HG03439 (cell line): Measurements from ENCODE around the gene IFNA10.
A peak's percentile ranks its signal among the peaks of the same experiment; 100 is the strongest.
"Not testable (repeated sequence)": the region's sequence is repeated elsewhere in the genome, so short reads cannot be mapped to it uniquely, and the experiment has no call there.

Experiments used
- ATAC-seq: cut with Tn5 transposase; IDR thresholded peaks from one replicate; pipeline ENCODE4 v1.9.1; 2021; ENCODE audit warnings: mild to moderate bottlenecking, moderate library complexity; ENCODE audit not compliant: unreplicated experiment

Gene IFNA10

DNA sequence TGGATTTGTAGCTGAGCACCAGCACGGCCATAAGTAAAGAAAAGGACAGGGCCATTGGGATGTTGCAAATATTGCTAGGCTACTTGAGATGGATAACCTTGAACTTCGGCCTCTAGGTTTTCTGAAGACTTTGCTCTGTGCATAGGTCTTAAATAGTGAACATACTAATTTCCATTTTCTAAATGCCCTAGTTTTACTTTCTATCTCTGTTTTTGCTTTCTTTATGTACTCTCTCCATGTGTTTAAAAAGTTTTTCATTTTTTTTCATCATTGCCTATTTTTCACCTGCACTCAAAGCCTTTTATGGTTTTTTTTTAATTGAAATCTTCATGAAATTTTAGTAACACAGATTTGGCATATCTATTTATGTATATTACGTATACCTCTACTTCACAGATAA, at the start of gene IFNA10:
Gene IFNA10, minus strand, starts transcription at position 101 of the 400 bp plus-strand sequence. Its CDS starts 46 bp downstream, at position 55.
- ATAC-seq, result not testable (repeated sequence)

DNA sequence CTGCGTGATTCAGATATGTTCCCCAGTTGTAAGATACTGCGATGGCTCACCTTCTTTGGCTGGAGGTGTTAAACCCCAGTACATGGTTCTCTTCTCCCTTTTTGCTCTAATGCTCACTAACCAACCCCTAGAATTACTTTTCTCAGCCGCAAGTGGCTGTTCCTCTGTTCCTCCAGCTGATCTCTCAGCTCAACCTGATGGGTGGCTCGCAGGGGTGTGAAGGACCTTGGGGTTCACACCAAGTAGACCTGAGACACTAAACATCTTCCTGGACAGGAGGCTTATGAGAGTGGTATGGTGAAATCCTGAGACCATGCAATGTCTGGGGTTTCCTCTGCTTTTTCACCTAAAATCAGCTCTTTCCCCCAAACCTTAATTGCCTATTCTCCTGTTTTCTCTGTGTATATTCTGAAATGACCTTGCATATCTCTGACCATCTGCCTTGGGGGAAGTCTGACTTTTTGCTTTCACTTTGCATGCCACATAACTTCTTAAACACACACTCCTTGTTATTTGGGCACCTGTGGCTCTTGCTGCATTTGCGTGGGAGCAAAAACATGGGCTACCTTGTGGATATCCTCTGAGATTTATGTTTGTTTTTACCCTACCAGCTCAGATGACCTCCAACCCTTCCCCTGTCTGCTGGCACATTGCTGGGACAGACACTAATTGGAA, 48.7 kb upstream of the IFNA10 start:
- no peak for ATAC-seq

DNA sequence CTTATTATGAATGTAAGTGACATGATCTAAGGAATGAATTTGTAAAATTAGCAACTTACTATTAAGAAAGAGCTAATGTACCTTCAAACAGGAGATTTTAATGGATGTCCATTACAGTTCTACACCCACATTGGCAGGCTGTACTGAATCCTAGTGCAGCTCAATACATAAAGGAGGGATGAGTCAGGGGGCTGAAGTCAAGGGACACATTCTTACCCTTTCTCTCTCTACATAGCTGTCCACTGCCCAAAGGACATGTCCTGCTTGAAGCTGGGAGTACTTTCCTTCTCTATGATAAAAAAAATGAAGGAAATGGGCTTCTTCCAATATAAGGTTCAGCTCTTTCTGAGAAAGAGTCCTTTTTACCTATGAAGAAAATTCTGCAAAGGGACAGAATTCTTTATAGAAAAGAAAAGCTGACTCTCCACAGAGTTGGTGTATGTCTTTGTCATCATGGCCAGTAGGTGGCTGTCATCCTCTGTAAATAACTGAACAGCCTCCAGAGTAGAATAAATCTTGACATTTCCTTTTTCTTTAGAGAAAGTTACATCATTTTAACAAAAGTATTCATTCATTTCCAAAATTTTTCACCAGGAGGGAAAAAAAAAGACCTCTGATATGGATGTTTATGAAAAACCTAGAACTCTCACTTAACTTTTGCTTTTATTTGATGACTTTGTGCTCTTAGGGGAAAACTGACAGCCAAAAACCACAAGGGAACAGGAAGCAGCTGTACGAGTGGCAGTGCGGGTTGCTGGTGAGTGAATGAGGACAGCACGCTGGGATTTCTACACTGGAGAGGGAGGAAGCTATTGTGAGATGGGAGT, 46.0 kb upstream of the IFNA10 start:
- peak; percentile 84 for ATAC-seq

DNA sequence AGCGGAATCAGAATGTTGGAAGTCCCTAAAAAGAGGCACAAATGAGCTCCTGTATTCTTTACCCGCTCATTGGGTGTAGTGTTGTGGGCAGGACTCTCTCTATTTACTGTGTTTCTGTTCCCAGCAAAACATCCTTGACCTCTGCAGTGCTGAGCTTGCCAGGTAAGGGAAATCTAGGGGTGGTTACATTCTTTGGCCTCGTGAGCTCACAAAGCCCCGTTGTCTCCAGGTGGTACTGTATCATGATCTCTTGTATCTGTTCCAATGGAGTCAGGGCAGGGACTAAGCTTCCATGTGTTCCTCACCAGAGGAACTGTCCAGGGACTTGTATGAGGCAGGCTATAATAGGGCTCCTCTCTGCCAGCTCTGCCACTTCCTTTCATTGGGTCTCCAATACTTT, 44.7 kb upstream of the IFNA10 start:
- no peak for ATAC-seq

DNA sequence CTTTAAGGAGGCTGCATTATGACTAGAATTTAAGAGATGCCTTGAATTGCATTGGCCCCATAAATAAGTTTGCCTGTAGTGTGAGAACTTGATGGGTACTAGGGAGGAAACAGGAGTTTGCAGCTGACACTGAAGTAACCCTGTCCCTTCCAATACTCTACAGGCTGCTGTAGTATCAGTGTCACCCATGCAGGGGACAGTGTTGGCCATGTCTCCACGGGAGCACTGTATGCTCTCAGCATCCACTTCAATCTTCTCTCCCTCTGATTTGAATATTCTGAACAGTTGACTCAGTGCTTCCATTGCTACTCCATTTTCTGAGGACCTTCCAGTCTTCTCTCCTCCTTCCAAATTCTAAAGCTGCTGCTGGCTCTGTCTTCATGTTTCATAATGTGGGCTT, 44.2 kb upstream of the IFNA10 start:
- ATAC-seq, result no peak

DNA sequence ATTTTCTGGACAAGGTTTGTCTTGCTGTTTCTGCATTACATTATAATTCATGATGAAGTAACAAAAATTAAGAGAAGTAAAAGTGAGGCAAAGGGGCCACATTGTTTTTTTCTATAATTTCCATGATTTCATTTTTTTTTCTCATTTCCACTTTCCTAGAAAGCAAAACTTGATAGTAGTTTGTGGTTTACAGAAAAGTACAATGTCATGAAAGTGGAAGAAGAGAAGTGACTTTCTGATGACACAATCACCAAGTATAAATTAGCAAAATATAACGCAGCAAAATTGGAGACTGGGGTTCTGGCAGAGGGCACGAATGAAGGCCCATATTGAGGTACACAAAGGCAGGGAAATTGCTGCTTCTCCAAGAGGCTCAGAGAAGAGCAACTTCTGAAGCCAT, 37.9 kb upstream of the IFNA10 start:
- no peak for ATAC-seq

DNA sequence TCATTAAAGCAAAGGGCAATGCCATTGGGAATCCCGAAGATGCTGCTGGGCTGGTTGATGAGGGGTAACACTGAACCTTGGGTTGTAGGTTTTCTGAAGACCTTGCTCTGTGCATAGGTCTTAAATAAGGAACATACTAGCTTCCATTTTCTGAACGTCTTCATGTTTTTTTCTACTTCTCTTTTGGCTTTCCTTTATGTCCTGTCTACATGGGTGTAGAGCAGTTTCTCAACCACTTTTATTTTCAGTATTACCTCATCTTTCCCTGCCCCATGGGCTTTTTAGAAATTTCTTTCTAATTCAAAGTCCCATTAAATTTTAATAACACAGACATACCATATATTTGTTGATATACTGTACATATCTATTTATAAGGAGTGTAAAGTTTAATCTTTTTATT, 33.0 kb upstream of the IFNA10 start, which contains the start of gene IFNA14:
Gene IFNA14, minus strand, starts transcription at position 95 of the 400 bp plus-strand sequence. Its CDS starts 70 bp downstream, at position 25.
- ATAC-seq, result no peak

DNA sequence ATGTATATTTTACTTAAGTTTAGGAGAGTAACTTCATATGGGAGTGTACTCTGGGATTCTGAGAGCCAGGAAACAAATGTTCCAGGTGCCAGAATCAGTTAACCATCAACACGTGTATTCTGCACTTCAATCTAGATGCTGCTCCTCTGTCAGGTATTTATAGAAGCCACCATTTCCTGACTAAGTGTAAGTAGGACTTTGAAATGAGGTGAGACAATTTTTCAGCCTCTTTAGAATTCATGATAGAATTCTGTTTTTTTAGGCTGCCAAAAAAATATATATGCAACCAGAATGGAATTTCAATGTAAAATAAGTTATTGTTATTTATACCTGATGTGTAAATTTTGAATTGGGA, 29.4 kb upstream of the IFNA10 start:
- not testable (repeated sequence) for ATAC-seq

DNA sequence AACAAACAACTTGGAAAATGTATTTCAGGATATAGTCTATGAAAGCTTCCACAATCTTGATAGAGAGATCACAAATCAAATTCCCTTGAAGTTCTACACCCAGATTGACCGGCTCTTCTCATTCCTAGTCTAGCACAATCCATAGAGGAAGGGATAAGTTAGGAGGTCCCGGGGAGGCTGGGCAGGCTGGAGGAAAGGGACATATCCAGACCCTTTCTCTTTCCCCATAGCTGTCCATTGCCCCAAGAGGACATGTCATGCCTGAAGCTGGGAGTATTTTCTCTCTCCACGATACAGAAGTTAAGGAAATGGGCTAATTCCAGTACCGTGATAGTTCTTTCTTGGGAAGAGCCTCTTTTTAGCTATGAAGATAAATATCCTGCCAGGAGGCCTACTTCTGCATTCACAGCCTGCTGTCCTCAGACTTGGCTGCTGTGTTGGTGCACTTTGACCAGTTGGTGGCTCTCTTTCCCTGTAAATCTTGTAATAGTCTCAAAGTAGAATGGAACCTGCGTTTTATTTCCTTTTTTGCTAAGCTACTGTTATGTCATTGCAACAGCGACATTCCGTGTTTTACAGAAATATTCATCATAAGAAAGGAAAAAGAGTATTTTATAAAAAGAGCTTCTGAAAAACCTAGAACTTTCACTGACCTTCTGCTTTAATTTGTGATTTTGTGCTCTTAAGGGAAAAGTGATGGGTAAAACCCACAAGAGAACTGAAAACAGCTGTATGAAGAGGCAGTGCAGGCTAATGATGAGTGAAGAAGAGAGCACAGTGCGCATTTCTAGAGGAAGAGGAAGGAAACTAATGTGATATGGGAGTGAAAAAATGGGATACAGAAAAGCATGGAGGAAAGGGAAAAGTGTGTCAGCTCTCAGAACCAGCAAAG, 28.8 kb upstream of the IFNA10 start:
- peak; percentile 75 for ATAC-seq

DNA sequence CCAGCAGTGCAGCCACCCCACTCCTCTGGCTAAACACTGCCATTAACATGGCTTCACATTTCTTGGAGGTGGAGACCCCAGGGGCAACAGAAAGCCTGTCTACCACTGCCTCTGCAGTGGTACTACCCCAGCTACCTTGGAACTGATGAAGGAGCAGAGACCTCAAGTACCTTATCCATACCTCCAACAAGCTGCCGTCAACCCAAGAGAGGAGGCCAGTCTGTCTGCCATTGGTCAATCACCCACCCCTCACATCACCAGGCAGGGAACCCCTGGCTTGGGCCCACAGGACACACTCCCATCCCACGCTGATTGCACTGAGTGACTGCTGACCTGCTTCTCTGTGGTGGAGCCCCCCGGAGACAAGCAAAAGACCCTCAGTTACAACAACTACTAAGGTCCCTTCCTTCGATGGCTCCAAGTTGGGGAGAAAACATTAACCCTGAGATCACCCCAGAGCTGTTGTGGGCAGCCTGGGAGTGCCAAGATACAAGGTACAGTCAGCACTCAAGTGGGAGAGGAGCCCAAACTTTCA, 27.3 kb upstream of the IFNA10 start:
- ATAC-seq, result no peak

DNA sequence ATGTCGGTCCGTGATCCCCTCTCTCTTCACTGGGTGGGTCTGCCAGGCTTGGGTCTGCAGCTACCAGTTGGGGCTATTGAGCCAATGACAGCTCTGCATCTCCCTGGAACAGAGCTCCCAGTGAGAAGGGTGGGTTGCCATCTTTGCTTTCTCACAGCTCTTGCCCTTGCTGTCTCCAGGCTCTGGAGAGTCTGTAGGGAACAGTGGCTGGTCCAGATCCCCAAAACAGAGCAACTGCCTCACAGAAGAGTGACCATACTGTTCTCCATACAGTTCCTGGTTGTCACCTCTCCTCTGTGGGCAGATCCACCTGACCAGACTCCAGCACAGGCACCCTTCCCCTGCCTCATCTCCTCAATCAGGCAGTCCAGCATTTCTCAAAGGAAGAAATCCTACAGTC, 26.3 kb upstream of the IFNA10 start:
- ATAC-seq, result no peak

DNA sequence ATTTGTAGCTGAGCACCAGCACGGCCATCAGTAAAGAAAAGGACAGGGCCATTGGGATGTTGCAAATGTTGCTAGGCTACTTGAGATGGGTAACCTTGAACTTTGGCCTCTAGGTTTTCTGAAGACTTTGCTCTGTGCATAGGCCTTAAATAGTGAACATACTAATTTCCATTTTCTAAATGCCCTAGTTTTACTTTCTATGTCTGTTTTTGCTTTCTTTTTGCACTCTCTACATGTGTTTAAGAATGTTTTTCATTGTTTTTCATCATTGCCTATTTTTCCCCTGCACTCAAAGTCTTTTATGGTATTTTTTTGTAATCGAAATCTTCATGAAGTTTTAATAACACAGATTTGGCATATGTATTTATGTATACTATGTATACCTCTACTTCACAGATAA, 21.2 kb upstream of the IFNA10 start, which contains the start of gene IFNA17:
Gene IFNA17, minus strand, starts transcription at position 101 of the 400 bp plus-strand sequence. Its CDS starts 49 bp downstream, at position 52.
- ATAC-seq, result no peak

DNA sequence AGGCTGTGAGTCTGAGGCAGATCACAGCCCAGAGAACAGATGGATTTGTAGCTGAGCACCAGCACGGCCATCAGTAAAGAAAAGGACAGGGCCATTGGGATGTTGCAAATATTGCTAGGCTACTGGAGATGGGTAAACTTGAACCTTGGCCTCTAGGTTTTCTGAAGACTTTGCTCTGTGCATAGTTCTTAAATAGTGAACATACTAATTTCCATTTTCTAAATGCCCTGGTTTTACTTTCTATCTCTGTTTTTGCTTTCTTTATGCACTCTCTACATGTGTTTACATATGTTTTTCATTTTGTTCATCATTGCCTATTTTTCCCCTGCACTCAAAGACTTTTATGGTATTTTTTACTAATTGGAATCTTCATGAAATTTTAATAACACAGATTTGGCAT, 10.3 kb upstream of the IFNA10 start, which contains the start of gene IFNA16:
Gene IFNA16, minus strand, starts transcription at position 101 of the 400 bp plus-strand sequence. Its CDS starts 6 bp downstream, at position 95.
- ATAC-seq, result not testable (repeated sequence)

DNA sequence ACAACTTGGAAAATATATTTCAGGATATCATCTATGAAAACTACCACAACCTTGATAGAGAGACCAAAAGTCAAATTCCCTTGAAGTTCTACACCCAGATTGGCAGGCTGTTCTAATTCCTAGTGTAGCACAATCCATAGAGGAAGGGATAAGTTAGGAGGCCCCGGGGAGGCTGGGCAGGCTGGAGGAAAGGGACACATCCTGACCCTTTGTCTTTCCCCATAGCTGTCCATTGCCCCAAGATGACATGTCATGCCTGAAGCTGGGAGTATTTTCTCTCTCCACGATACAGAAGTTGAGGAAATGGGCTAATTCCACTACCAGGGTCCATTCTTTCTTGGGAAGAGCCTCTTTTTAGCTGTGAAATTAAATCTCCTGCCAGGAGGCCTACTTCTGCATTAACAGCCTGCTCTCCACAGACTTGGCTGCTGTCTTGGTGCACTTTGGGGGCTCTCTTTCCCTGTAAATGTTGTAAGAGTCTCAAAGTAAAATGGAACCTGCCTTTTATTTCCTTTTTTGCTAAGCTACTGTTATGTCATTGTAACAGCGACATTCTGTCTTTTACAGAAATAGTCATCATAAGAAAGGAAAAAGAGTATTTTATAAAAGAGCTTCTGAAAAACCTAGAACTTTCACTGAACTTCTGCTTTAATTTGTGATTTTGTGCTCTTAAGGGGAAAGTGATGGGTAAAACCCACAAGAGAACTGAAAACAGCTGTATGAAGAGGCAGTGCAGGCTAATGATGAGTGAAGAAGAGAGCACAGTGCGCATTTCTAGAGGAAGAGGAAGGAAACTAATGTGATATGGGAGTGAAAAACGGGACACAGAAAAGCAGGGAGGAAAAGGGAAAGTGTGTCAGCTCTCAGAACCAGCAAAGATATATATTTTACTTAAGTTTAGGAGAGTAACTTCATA, 6.7 kb upstream of the IFNA10 start:
- peak; percentile 60 for ATAC-seq

DNA sequence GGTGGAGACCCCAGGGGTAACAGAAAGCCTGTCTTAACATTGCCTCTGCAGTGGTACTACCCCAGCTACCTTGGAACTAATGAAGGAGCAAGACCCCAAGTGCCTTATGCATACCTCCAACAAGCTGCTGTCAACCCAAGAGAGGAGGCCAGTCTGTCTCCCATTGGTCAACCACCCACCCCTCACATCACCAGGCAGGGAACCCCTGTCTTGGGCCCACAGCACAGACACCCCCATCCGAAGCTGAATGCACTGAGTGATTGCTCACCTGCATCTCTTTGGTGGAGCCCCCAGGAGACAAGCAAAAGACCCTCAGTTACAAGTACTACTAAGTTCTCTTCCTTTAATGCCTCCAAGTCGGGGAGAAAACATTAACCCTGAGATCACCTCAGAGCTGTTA, 5.2 kb upstream of the IFNA10 start:
- ATAC-seq, result not testable (repeated sequence)

DNA sequence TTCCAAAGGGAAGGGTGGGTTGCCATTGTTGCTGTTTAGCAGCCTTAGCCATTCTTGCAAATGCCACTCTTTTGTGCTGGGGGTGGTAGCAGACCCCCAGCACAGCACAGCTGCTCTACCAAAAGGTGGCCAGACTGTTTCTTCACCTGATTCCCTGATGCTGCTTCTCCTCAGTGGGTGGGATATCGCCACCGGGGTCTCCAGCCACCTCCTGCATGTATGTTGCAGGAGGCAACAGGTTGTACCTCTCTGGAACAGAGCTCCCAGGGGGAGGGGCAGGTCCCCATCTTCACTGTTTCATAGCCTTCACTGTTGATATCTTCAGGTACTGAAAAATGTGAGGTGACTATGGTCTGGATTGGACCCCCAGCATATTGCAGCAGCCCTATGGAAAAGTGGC, 3.8 kb upstream of the IFNA10 start:
- ATAC-seq, result not testable (repeated sequence)

DNA sequence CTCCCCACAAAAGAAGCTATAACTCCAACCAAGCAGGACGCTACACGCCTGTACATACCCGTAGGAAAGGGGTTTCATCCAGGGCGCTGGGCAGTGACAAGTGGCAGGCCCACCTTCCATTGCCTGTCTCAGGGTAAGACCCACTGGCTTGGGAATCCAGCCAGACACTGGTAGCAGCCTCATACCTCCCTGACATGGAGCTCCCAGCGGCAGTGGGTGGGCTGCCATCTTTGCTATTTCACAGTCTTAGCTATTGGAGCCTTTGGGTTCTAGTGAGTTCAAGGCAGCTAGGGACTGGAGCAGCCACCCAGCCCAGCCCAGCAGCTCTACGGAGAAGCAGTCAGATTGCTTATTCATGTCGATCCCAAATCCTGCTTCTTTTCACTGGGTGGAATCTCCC, 3.4 kb upstream of the IFNA10 start:
- no peak for ATAC-seq

DNA sequence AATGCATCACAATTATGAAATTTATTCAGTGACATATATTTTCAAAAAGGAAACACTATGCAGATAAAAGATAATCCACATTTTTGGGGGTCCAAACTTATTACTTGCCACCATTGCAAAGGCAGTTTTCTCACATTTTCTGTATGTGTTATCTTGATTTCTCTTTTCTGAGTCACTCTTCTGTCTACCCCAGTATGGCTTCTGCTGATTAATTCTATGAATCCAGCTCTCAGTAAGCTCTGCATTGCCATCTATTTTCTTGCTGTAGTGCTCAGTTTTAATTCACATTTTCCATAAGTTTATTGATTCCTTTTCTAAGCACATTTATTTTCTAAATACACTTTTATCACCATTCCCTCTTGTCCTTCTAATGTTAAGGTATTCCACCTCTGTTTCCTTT, 1.7 kb downstream of the IFNA10 start:
- ATAC-seq, result no peak

DNA sequence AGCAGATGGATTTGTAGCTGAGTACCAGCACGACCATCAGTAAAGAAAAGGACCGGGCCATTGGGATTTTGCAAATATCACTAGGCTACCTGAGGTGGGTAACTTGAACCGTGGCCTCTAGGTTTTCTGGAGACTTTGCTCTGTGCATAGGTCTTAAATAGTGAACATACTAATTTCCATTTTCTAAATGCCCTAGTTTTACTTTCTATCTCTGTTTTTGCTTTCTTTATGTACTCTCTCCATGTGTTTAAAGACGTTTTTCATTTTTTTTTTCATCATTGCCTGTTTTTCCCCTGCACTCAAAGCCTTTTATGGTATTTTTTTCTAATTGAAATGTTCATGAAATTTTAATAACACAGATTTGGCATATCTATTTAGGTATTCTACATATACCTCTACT, 4.8 kb downstream of the IFNA10 start, which contains the start of gene IFNA7:
Gene IFNA7, minus strand, starts transcription at position 101 of the 400 bp plus-strand sequence. Its CDS starts 40 bp downstream, at position 61.
- not testable (repeated sequence) for ATAC-seq
